HepG2 (cell line): ENCODE data around the gene MGMT. TPM values are rescaled to one million over a fixed set of nuclear protein-coding genes. Genes with fewer than 3 reads are reported as not detected.
A peak's percentile ranks its signal among the peaks of the same experiment; 100 is the strongest.

Source experiments
- ARID3A ChIP-seq: IDR thresholded peaks from 2 replicates; pipeline ENCODE4 v1.6.1; 2012; ENCODE audit warnings: low read depth, low read length, improper control_type of control experiment
- CBX5 ChIP-seq: sonication (generic); formaldehyde crosslinking; IDR thresholded peaks from 2 replicates; pipeline ENCODE4 v1.4.0; 2020; ENCODE audit warnings: missing genetic modification reagents, borderline replicate concordance
- DMTF1 ChIP-seq: sonication (generic); formaldehyde crosslinking; IDR thresholded peaks from 2 replicates; pipeline ENCODE4 v1.4.0; 2020; ENCODE audit warnings: mild to moderate bottlenecking, missing genetic modification reagents
- FOSL1 ChIP-seq: sonication (generic); formaldehyde crosslinking; IDR thresholded peaks from 2 replicates; pipeline ENCODE4 v1.9.0; 2021; ENCODE audit warnings: missing genetic modification reagents, borderline replicate concordance
- FOXA1 ChIP-seq, 2 experiments: fragments of 450-650 bp in 1 of 2; sonication (generic) in 1 of 2; formaldehyde crosslinking in 1 of 2; IDR thresholded peaks; 2 replicates each; pipeline versions ENCODE4 v1.4.0 to v1.6.1; 2016 to 2020; ENCODE audit warnings: missing genetic modification reagents in 1 of 2
- HDAC2 ChIP-seq: sonication (generic); formaldehyde crosslinking; IDR thresholded peaks from 2 replicates; pipeline ENCODE4 v1.4.0; 2020; ENCODE audit warnings: missing genetic modification reagents
- MAF1 ChIP-seq: sonication (generic); formaldehyde crosslinking; IDR thresholded peaks from 2 replicates; pipeline ENCODE4 v1.5.0; 2020; ENCODE audit warnings: missing genetic modification reagents, borderline replicate concordance
- MIXL1 ChIP-seq: IDR thresholded peaks from 2 replicates; pipeline ENCODE4 v1.6.1; 2016
- MXD4 ChIP-seq: IDR thresholded peaks from 2 replicates; pipeline ENCODE4 v1.6.1; 2016; ENCODE audit warnings: mild to moderate bottlenecking, missing biosample characterization, missing genetic modification reagents
- NFKB2 ChIP-seq: sonication (generic); formaldehyde crosslinking; IDR thresholded peaks from 2 replicates; pipeline ENCODE4 v1.4.0; 2020; ENCODE audit warnings: missing genetic modification reagents, borderline replicate concordance
- PLSCR1 ChIP-seq: sonication (generic); formaldehyde crosslinking; IDR thresholded peaks from 2 replicates; pipeline ENCODE4 v1.5.0; 2020; ENCODE audit warnings: missing genetic modification reagents, mild to moderate bottlenecking, borderline replicate concordance
- RFX3 ChIP-seq: IDR thresholded peaks from 2 replicates; pipeline ENCODE4 v1.6.1; 2016; ENCODE audit warnings: missing biosample characterization, missing genetic modification reagents
- ZNF180 ChIP-seq: sonication (generic); formaldehyde crosslinking; IDR thresholded peaks from 2 replicates; pipeline ENCODE4 v1.4.0; 2020; ENCODE audit warnings: low read depth, missing genetic modification reagents, borderline replicate concordance
- ZNF24 ChIP-seq: fragments of 450-650 bp; IDR thresholded peaks from 2 replicates; pipeline ENCODE4 v1.6.1; 2017; ENCODE audit warnings: antibody characterized with exemption, mild to moderate bottlenecking
- ZNF556 ChIP-seq: sonication (generic); formaldehyde crosslinking; IDR thresholded peaks from 2 replicates; pipeline ENCODE4 v1.4.0; 2020; ENCODE audit warnings: mild to moderate bottlenecking, missing genetic modification reagents, borderline replicate concordance
- ZNF691 ChIP-seq: sonication (generic); formaldehyde crosslinking; IDR thresholded peaks from 2 replicates; pipeline ENCODE4 v1.4.0; 2020; ENCODE audit warnings: missing genetic modification reagents, low read depth, mild to moderate bottlenecking, borderline replicate concordance
- ZNF841 ChIP-seq: sonication (generic); formaldehyde crosslinking; IDR thresholded peaks from 2 replicates; pipeline ENCODE4 v1.8.1; 2023; ENCODE audit warnings: missing genetic modification reagents, borderline replicate concordance
- polyA plus RNA-seq, 8 experiments: library from polyadenylated mRNA; depleted of rRNA in 3 of 8; stranded (reverse) in 7 of 8; unstranded in 1 of 8; fragments of >200 nt; fragmentation: Illumina TruSeq in 4 of 8; extraction: Trizol in 4 of 8; gene quantifications; 2 replicates each; pipeline versions ENCODE4 v1.2.1 to v1.2.3, GENCODE V29; 2011 to 2016; ENCODE audit warnings: low read depth in 4 of 8, missing spikeins in 1 of 8, mixed read lengths in 1 of 8; ENCODE audit not compliant: insufficient read depth in 1 of 8
- total RNA-seq, 5 experiments: library from RNA; depleted of rRNA; stranded (reverse); fragments of >200 nt; fragmentation: Illumina TruSeq; extraction: Trizol; gene quantifications; 2 replicates each; pipeline ENCODE4 v1.2.3, GENCODE V29; 2016; ENCODE audit warnings: low read depth in 1 of 5
- TF ChIP-seq, protein P1 (sequence below): sonication (generic); formaldehyde crosslinking; IDR thresholded peaks from 2 replicates; pipeline ENCODE4 v1.4.0; 2020; ENCODE audit warnings: missing genetic modification reagents
- TF ChIP-seq, protein P2 (sequence below): IDR thresholded peaks from 2 replicates; pipeline ENCODE4 v1.6.1; 2016; ENCODE audit warnings: low read depth
- TF ChIP-seq, protein P3 (sequence below): sonication (generic); IDR thresholded peaks from 2 replicates; pipeline ENCODE4 v1.6.1; 2016; ENCODE audit warnings: low read depth, borderline replicate concordance

MGMT gene
- total and polyA plus RNA-seq, 2 of the 13 experiments (the other 11 are each of a cell fraction or from before 2014, with no cell fraction given), result 12.0 to 19.5 TPM

DNA sequence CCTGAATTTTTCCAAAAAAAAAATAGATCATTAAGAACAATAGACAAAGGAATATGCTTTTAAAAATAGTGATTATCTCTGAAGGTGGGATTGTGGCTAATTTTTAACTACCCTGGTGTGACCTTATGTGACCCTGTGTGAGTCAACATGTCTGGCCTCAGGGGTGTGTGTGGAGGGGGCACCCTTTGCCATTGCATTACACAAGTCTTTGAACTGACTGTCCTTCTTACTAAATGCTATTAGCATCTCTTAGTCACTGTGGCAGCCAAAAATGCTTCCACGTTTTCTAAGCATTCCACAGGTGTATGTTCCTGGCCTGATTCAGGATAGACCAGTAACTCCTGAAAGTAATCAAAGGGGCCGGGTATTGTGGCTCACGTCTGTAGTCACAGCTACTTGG, 175.4 kb downstream of the MGMT start (continued):
- no peak for TF ChIP-seq NFKB2
- TF ChIP-seq ARID3A, result 0 out of 2 replicates have a peak, but pooled peaks have one; percentile 23
- TF ChIP-seq PLSCR1 (CRISPR knock-in tag), result no peak
- no peak for TF ChIP-seq ZNF841
- TF ChIP-seq MXD4 (CRISPR knock-in tag), result no peak
- no peak for TF ChIP-seq CBX5 (CRISPR knock-in tag)
- TF ChIP-seq ZNF24, result no peak
- TF ChIP-seq DMTF1 (CRISPR knock-in tag), result no peak
- no peak for TF ChIP-seq ZNF180
- 0 out of 2 replicates have a peak, but pooled peaks have one; percentile 11 for TF ChIP-seq MIXL1 (CRISPR knock-in tag)
- TF ChIP-seq, protein P1, sequence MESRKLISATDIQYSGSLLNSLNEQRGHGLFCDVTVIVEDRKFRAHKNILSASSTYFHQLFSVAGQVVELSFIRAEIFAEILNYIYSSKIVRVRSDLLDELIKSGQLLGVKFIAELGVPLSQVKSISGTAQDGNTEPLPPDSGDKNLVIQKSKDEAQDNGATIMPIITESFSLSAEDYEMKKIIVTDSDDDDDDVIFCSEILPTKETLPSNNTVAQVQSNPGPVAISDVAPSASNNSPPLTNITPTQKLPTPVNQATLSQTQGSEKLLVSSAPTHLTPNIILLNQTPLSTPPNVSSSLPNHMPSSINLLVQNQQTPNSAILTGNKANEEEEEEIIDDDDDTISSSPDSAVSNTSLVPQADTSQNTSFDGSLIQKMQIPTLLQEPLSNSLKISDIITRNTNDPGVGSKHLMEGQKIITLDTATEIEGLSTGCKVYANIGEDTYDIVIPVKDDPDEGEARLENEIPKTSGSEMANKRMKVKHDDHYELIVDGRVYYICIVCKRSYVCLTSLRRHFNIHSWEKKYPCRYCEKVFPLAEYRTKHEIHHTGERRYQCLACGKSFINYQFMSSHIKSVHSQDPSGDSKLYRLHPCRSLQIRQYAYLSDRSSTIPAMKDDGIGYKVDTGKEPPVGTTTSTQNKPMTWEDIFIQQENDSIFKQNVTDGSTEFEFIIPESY (CRISPR knock-in tag), result no peak
- TF ChIP-seq, protein P2, sequence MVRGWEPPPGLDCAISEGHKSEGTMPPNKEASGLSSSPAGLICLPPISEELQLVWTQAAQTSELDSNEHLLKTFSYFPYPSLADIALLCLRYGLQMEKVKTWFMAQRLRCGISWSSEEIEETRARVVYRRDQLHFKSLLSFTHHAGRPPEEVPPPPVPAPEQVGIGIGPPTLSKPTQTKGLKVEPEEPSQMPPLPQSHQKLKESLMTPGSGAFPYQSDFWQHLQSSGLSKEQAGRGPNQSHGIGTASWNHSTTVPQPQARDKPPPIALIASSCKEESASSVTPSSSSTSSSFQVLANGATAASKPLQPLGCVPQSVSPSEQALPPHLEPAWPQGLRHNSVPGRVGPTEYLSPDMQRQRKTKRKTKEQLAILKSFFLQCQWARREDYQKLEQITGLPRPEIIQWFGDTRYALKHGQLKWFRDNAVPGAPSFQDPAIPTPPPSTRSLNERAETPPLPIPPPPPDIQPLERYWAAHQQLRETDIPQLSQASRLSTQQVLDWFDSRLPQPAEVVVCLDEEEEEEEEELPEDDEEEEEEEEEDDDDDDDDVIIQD (CRISPR knock-in tag), result no peak
- no peak for TF ChIP-seq ZNF556 (CRISPR knock-in tag)
- TF ChIP-seq MAF1 (CRISPR knock-in tag), result no peak
- TF ChIP-seq, protein P3, sequence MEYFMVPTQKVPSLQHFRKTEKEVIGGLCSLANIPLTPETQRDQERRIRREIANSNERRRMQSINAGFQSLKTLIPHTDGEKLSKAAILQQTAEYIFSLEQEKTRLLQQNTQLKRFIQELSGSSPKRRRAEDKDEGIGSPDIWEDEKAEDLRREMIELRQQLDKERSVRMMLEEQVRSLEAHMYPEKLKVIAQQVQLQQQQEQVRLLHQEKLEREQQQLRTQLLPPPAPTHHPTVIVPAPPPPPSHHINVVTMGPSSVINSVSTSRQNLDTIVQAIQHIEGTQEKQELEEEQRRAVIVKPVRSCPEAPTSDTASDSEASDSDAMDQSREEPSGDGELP, result no peak; the same call in 1 of the 2 replicates
- peak; percentile 45; the same call in 1 of the 2 replicates for TF ChIP-seq FOSL1 (CRISPR knock-in tag)
- TF ChIP-seq HDAC2 (CRISPR knock-in tag), result 0 out of 2 replicates have a peak, but pooled peaks have one; percentile 45
- no peak for TF ChIP-seq RFX3 (CRISPR knock-in tag)
- TF ChIP-seq FOXA1 (IDR thresholded peaks at IDR 0.05), result 0 out of 2 replicates have a peak, but pooled peaks have one; percentile 9
- peak; percentile 84 for TF ChIP-seq FOXA1 (CRISPR knock-in tag; IDR thresholded peaks at IDR 0.05)
- no peak for TF ChIP-seq ZNF691 (CRISPR knock-in tag)
